GM12878 (cell line): Measurements from ENCODE around the gene HHAT. TPM values are rescaled to one million over a fixed set of nuclear protein-coding genes. Genes with fewer than 3 reads are reported as not detected.

Experiments
- EP300 ChIP-seq, 2 experiments: fragments of 150-350 bp in 1 of 2; IDR thresholded peaks; 2 replicates each; pipeline ENCODE4 v1.6.1; 2011 to 2012; ENCODE audit warnings: low read depth in 2 of 2, low read length in 2 of 2, borderline replicate concordance in 1 of 2, improper control_type of control experiment in 1 of 2, inconsistent platforms in 1 of 2; ENCODE audit not compliant: control insufficient read depth in 1 of 2
- HDAC6 ChIP-seq: fragments of 200-600 bp; sonication (generic); IDR thresholded peaks from one replicate; pipeline ENCODE4 v1.8.0; 2017; ENCODE audit warnings: antibody characterized with exemption; ENCODE audit not compliant: unreplicated experiment
- NBN ChIP-seq: fragments of 450-650 bp; IDR thresholded peaks from 2 replicates; pipeline ENCODE4 v1.6.1; 2016
- SIN3A ChIP-seq: IDR thresholded peaks from 2 replicates; pipeline ENCODE4 v1.6.1; 2012; ENCODE audit warnings: low read depth, low read length, improper control_type of control experiment
- SREBF2 ChIP-seq: IDR thresholded peaks from 2 replicates; pipeline ENCODE4 v1.6.1; 2012; ENCODE audit warnings: mild to moderate bottlenecking, low read length
- USF1 ChIP-seq: IDR thresholded peaks from 2 replicates; pipeline ENCODE4 v1.6.1; 2011; ENCODE audit warnings: borderline replicate concordance, low read depth, mild to moderate bottlenecking, moderate library complexity, mixed read lengths, low read length; ENCODE audit not compliant: insufficient read depth; ENCODE audit errors: extremely low read length
- ZNF622 ChIP-seq: fragments of 450-650 bp; IDR thresholded peaks from 2 replicates; pipeline ENCODE4 v1.6.1; 2017; ENCODE audit warnings: mild to moderate bottlenecking, inconsistent platforms
- ZSCAN29 ChIP-seq: fragments of 450-650 bp; IDR thresholded peaks from 2 replicates; pipeline ENCODE4 v1.6.1; 2017; ENCODE audit warnings: mild to moderate bottlenecking, moderate library complexity
- polyA plus RNA-seq, 11 experiments: library from polyadenylated mRNA; depleted of rRNA in 4 of 11; unstranded in 6 of 11; stranded (reverse) in 5 of 11; fragments of >200 nt; fragmentation: Nextera tagmentation in 4 of 11; fragmentation: Illumina TruSeq in 1 of 11; extraction: Ambion mirVana in 4 of 11; extraction: Trizol in 1 of 11; gene quantifications; 1 replicate in 1 of 11; 2 replicates in 10 of 11; pipeline versions ENCODE4 v1.2.1 to v1.2.3, GENCODE V29; 2011 to 2016; ENCODE audit warnings: inconsistent platforms in 2 of 11, missing spikeins in 2 of 11, low read depth in 1 of 11
- total RNA-seq, 4 experiments: library from RNA; depleted of rRNA in 3 of 4; stranded (reverse); fragments of >200 nt in 3 of 4; fragmentation: Illumina TruSeq in 1 of 4; extraction: Trizol in 1 of 4; gene quantifications; 2 replicates each; pipeline versions ENCODE4 v1.2.1 to v1.2.3, GENCODE V29; 2013 to 2021
- TF ChIP-seq, protein P1 (sequence below): fragments of 450-650 bp; IDR thresholded peaks from 2 replicates; pipeline ENCODE4 v1.6.1; 2017; ENCODE audit warnings: mild to moderate bottlenecking, moderate library complexity

HHAT gene
- total and polyA plus RNA-seq, 10 of the 15 experiments (the other 5 are each of a cell fraction or from before 2014, with no cell fraction given) = 1.2 to 37.6 (median 2.6) TPM

DNA sequence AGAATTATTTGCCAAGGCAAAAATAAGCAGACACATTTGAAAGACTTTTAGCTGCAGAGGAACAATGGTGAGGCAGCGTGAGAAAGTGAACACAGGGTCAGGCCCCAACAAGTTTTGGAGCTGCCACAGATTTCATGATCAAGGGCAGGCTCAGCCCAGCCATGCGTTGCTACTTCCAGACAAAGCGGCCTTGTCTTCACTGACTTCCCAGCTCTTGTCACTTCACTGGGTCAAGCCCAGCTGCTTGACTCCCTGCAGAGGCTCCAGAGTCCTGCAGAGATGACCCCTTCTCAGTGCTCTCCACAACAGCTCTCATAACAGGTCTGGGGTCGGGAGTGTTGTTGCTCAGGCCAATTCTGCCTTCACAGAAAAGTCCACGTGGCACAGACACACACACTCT lies 35.8 kb downstream of the HHAT start (continued):
- no peak for TF ChIP-seq NBN
- no peak for TF ChIP-seq USF1
- TF ChIP-seq ZSCAN29 = no peak
- TF ChIP-seq SREBF2 = no peak
- TF ChIP-seq EP300 (IDR thresholded peaks at IDR 0.05; ENCODE audit: borderline replicate concordance in 1 of 2, control insufficient read depth in 1 of 2, low read depth in 2 of 2, low read length in 2 of 2) = no peak
- no peak for TF ChIP-seq HDAC6
- no peak for TF ChIP-seq ZNF622
- TF ChIP-seq, protein P1, sequence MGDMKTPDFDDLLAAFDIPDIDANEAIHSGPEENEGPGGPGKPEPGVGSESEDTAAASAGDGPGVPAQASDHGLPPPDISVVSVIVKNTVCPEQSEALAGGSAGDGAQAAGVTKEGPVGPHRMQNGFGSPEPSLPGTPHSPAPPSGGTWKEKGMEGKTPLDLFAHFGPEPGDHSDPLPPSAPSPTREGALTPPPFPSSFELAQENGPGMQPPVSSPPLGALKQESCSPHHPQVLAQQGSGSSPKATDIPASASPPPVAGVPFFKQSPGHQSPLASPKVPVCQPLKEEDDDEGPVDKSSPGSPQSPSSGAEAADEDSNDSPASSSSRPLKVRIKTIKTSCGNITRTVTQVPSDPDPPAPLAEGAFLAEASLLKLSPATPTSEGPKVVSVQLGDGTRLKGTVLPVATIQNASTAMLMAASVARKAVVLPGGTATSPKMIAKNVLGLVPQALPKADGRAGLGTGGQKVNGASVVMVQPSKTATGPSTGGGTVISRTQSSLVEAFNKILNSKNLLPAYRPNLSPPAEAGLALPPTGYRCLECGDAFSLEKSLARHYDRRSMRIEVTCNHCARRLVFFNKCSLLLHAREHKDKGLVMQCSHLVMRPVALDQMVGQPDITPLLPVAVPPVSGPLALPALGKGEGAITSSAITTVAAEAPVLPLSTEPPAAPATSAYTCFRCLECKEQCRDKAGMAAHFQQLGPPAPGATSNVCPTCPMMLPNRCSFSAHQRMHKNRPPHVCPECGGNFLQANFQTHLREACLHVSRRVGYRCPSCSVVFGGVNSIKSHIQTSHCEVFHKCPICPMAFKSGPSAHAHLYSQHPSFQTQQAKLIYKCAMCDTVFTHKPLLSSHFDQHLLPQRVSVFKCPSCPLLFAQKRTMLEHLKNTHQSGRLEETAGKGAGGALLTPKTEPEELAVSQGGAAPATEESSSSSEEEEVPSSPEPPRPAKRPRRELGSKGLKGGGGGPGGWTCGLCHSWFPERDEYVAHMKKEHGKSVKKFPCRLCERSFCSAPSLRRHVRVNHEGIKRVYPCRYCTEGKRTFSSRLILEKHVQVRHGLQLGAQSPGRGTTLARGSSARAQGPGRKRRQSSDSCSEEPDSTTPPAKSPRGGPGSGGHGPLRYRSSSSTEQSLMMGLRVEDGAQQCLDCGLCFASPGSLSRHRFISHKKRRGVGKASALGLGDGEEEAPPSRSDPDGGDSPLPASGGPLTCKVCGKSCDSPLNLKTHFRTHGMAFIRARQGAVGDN = no peak
- no peak for TF ChIP-seq SIN3A
- TF ChIP-seq, all 136 proteins: peak for 0
